ENCODE measurements around the gene CYFIP1.
A peak's percentile ranks its signal among the peaks of the same experiment; 100 is the strongest.

The CYFIP1 gene

GRCh38 chr15:22890296-22890695 lies 89.9 kb downstream of the CYFIP1 start:
- DNase-seq (ENCODE audit: low spot score) = no peak

GRCh38 chr15:22889146-22889818 lies 90.9 kb downstream of the CYFIP1 start:
- DNase-seq (ENCODE audit: low spot score) = no peak

GRCh38 chr15:22888120-22888859 lies 91.9 kb downstream of the CYFIP1 start:
- peak; percentile 94 for DNase-seq (ENCODE audit: low spot score)

GRCh38 chr15:22887157-22887951 lies 92.8 kb downstream of the CYFIP1 start:
- peak; percentile 66 for DNase-seq (ENCODE audit: low spot score)

GRCh38 chr15:22885120-22885519 lies 95.0 kb downstream of the CYFIP1 start:
- DNase-seq (ENCODE audit: low spot score) = no peak

- DNase-seq (ENCODE audit: low spot score) = no peak
These were observed 95.8 kb downstream of the CYFIP1 start for GRCh38 chr15:22884344-22884743.

GRCh38 chr15:22883196-22883595 lies 97.0 kb downstream of the CYFIP1 start:
- DNase-seq (ENCODE audit: low spot score) = no peak

GRCh38 chr15:22881739-22882440 lies 98.3 kb downstream of the CYFIP1 start:
- no peak for DNase-seq (ENCODE audit: low spot score)

- no peak for DNase-seq (ENCODE audit: low spot score)
These were observed 99.0 kb downstream of the CYFIP1 start for GRCh38 chr15:22880981-22881738.

- no peak for DNase-seq (ENCODE audit: low spot score)
These were observed 99.8 kb downstream of the CYFIP1 start for GRCh38 chr15:22880068-22880980.

- DNase-seq (ENCODE audit: low spot score) = no peak
These were observed 102.1 kb downstream of the CYFIP1 start for GRCh38 chr15:22878103-22878502.

- DNase-seq (ENCODE audit: low spot score) = no peak
These were observed 102.6 kb downstream of the CYFIP1 start for GRCh38 chr15:22877607-22878006.

GRCh38 chr15:22877117-22877516 lies 103.1 kb downstream of the CYFIP1 start:
- no peak for DNase-seq (ENCODE audit: low spot score)

GRCh38 chr15:22874966-22875365 lies 105.2 kb downstream of the CYFIP1 start:
- DNase-seq (ENCODE audit: low spot score) = no peak

- no peak for DNase-seq (ENCODE audit: low spot score)
These were observed 105.9 kb downstream of the CYFIP1 start for GRCh38 chr15:22874256-22874655.

- no peak for DNase-seq (ENCODE audit: low spot score)
These were observed 106.3 kb downstream of the CYFIP1 start for GRCh38 chr15:22873841-22874240.

GRCh38 chr15:22872936-22873701 lies 107.0 kb downstream of the CYFIP1 start:
- no peak for DNase-seq (ENCODE audit: low spot score)

GRCh38 chr15:22871481-22872086 lies 108.6 kb downstream of the CYFIP1 start:
- no peak for DNase-seq (ENCODE audit: low spot score)

GRCh38 chr15:22870865-22871264 lies 109.3 kb downstream of the CYFIP1 start:
- no peak for DNase-seq (ENCODE audit: low spot score)

Measured in AG20443 (cell line).